ENCODE measurements around the gene OR2A5. TPM values are rescaled to one million over a fixed set of nuclear protein-coding genes. Genes with fewer than 3 reads are reported as not detected.

OR2A5 gene
- total and polyA plus RNA-seq, 2 of the 8 experiments (the other 6 are each of a cell fraction or from before 2014, with no cell fraction given): not detected

GRCh38 chr7:144037414-144038035 is 11.2 kb upstream of the OR2A5 start (continued):
- no peak for TF ChIP-seq SUZ12 (IDR thresholded peaks at IDR 0.05; ENCODE audit: low read length)
- TF ChIP-seq JUN (IDR thresholded peaks at IDR 0.05; ENCODE audit: low read depth, low read length): no peak

Data from H1 (cell line).